HepG2 (cell line): Measurements from ENCODE around the gene ITGA2. TPM values are rescaled to one million over a fixed set of nuclear protein-coding genes. Genes with fewer than 3 reads are reported as not detected.

Experiments used
- CHD2 ChIP-seq: IDR thresholded peaks from 2 replicates; pipeline ENCODE4 v1.6.1; 2011; ENCODE audit warnings: low read depth, low read length, improper control_type of control experiment
- KLF9 ChIP-seq: IDR thresholded peaks from 2 replicates; pipeline ENCODE4 v1.6.1; 2016; ENCODE audit warnings: low read depth
- MAX ChIP-seq: IDR thresholded peaks from 2 replicates; pipeline ENCODE4 v1.6.1; 2012; ENCODE audit warnings: inconsistent platforms
- POLR2G ChIP-seq: fragments of 200-400 bp; formaldehyde crosslinking; IDR thresholded peaks from 2 replicates; pipeline ENCODE4 v1.6.1; 2018; ENCODE audit warnings: mild to moderate bottlenecking, low read depth, low read length, moderate library complexity
- SALL1 ChIP-seq: sonication (generic); formaldehyde crosslinking; IDR thresholded peaks from 2 replicates; pipeline ENCODE4 v1.8.0; 2022; ENCODE audit warnings: mild to moderate bottlenecking, missing genetic modification reagents
- TRAFD1 ChIP-seq: sonication (generic); formaldehyde crosslinking; IDR thresholded peaks from 2 replicates; pipeline ENCODE4 v1.5.1; 2020; ENCODE audit warnings: missing genetic modification reagents, mild to moderate bottlenecking, borderline replicate concordance
- ZBTB39 ChIP-seq: sonication (generic); formaldehyde crosslinking; IDR thresholded peaks from 2 replicates; pipeline ENCODE4 v1.5.0; 2020; ENCODE audit warnings: missing genetic modification reagents
- ZNF138 ChIP-seq: sonication (generic); formaldehyde crosslinking; IDR thresholded peaks from 2 replicates; pipeline ENCODE4 v1.5.0; 2020; ENCODE audit warnings: mild to moderate bottlenecking, low read depth, missing genetic modification reagents
- ZSCAN25 ChIP-seq: sonication (generic); formaldehyde crosslinking; IDR thresholded peaks from 2 replicates; pipeline ENCODE4 v1.8.0; 2022; ENCODE audit warnings: mild to moderate bottlenecking, missing genetic modification reagents
- polyA plus RNA-seq, 8 experiments: library from polyadenylated mRNA; depleted of rRNA in 3 of 8; stranded (reverse) in 7 of 8; unstranded in 1 of 8; fragments of >200 nt; fragmentation: Illumina TruSeq in 4 of 8; extraction: Trizol in 4 of 8; gene quantifications; 2 replicates each; pipeline versions ENCODE4 v1.2.1 to v1.2.3, GENCODE V29; 2011 to 2016; ENCODE audit warnings: low read depth in 4 of 8, missing spikeins in 1 of 8, mixed read lengths in 1 of 8; ENCODE audit not compliant: insufficient read depth in 1 of 8
- total RNA-seq, 5 experiments: library from RNA; depleted of rRNA; stranded (reverse); fragments of >200 nt; fragmentation: Illumina TruSeq; extraction: Trizol; gene quantifications; 2 replicates each; pipeline ENCODE4 v1.2.3, GENCODE V29; 2016; ENCODE audit warnings: low read depth in 1 of 5

ITGA2 gene
- total and polyA plus RNA-seq, 2 of the 13 experiments (the other 11 are each of a cell fraction or from before 2014, with no cell fraction given) = 15.8 to 58.3 TPM

GRCh38 chr5:52989781-52990527, 802 bp downstream of the ITGA2 start (continued):
- TF ChIP-seq ZBTB39 = 0 out of 2 replicates have a peak, but pooled peaks have one; percentile 53
- TF ChIP-seq POLR2G = peak; percentile 48; the same call in 1 of the 2 replicates
- TF ChIP-seq CHD2 = no peak
- 0 out of 2 replicates have a peak, but pooled peaks have one; percentile 45 for TF ChIP-seq KLF9 (CRISPR knock-in tag)
- TF ChIP-seq SALL1 (CRISPR knock-in tag) = peak; percentile 39; the same call in 1 of the 2 replicates
- TF ChIP-seq ZSCAN25 (CRISPR knock-in tag) = 0 out of 2 replicates have a peak, but pooled peaks have one; percentile 15
- TF ChIP-seq ZNF138 (CRISPR knock-in tag) = no peak
- no peak for TF ChIP-seq TRAFD1 (CRISPR knock-in tag)
- TF ChIP-seq MAX = no peak; the same call in none of the 2 replicates
